ENCODE results near the gene DNAH2. TPM values are rescaled to one million over a fixed set of nuclear protein-coding genes. Genes with fewer than 3 reads are reported as not detected.

DNAH2 gene
- total RNA-seq, 2 experiments from 2014 or later, result not detected

DNA sequence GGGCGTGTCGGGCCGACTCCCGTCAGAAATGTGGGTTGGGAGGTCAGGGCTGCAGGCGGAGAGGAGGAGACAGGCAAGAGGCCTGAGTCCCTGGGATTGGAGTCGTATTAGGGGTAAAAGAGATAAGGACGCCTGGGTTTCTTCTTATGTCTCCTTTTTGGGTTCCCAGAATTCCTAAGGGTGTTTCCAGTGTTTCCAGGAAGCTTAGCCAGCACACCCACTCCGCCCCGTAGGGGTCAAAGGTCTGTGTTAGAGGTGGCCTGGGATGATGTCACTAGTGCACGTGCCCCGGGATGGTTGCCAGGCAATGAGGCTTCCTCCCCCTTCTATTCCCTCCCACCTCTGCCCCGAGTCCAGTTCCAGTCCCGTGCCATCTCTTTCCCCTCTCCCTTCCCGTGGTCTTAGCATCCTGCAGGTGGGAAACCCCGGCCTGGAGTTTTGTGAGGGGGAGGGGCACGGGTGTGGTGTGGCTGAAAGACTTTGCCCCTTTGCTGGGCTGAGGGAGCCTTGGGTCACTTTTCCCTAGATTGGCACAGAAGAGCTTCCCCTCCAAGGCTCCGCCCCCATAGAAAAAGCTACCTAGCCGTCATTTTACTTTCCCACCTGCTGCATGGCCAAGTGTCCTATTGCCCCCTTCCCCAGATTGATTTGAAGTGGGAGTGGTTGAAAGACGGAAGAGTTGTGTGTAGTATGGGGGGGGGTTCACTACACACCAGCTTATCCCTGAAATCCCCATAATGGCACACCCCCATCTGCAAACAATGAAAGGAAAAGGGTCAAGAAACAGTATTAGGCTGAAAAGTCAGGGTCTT, 119.3 kb downstream of the DNAH2 start:
- POLR2A ChIA-PET, result no interaction called here
- peak; percentile 54 for DNase-seq
- no peaks in the 10 kb centered on the region for H3K9me3 Mint-ChIP-seq

DNA sequence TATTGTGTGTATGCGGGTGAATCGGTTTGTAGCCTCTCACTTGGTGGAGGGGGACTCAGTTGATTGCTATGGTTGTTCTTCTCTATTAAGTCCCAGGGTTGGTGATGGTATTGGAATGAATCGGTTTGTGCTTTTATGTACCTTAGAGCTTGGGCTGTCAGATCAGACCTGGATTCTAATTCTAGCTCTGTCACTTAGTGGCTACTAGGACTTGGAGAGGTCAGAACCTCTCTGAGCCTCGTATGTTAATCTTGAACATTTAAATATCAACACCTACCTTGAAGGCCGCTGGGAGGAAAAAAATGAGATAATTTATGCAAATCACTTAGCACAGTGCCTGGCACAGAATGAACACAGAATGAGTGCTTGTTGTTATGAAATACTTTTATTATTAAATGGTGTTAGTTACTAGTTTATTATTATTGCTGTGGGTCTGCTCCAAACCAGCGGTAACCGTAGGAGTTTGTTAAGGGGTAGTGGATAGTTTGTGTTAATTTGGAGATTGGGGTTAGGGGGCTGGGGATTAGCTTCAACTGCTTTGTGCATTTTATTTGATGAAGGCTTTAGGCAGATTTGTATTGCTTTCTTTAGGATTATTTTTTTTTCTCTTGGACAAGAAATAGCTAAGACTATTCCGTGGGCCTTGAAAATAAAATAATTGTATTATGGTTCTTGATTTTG, 120.0 kb downstream of the DNAH2 start:
- Mint-ChIP-seq H3K36me3 (ENCODE audit: low read depth) (peaks cover 4% of the 10 kb centered on the region), H3K27ac (peak overlapping the region; percentile 67), H3K9me3 (no peaks in the 10 kb centered on the region), H3K4me3 (peak overlapping the region; percentile 83), H3K27me3 (peaks cover under 1% of the 10 kb centered on the region), H3K4me1 (peaks cover 69% of the 10 kb centered on the region)
- ChIA-PET CTCF (interaction anchor here (1.0 to 2.6 kb wide), 5 partner anchors 13 to 155 kb away, joined by 3 to 7 read pairs (median 3); no protein-coding TSS in a partner anchor), POLR2A (no interaction called here)
- no peak for DNase-seq

More for the DNA sequence above, 119.3 kb downstream of the DNAH2 start:
- H3K27me3 Mint-ChIP-seq, result peaks cover 1% of the 10 kb centered on the region
- H3K27ac Mint-ChIP-seq, result peak overlapping the region; percentile 67
- H3K4me3 Mint-ChIP-seq, result peak overlapping the region; percentile 83
- H3K4me1 Mint-ChIP-seq, result peaks cover 66% of the 10 kb centered on the region
- CTCF ChIA-PET, result interaction anchor here (1.0 to 2.6 kb wide), 7 partner anchors 14 to 155 kb away, joined by 3 to 10 read pairs (median 3); no protein-coding TSS in a partner anchor
- no peaks in the 10 kb centered on the region for H3K36me3 Mint-ChIP-seq (ENCODE audit: low read depth)

DNA sequence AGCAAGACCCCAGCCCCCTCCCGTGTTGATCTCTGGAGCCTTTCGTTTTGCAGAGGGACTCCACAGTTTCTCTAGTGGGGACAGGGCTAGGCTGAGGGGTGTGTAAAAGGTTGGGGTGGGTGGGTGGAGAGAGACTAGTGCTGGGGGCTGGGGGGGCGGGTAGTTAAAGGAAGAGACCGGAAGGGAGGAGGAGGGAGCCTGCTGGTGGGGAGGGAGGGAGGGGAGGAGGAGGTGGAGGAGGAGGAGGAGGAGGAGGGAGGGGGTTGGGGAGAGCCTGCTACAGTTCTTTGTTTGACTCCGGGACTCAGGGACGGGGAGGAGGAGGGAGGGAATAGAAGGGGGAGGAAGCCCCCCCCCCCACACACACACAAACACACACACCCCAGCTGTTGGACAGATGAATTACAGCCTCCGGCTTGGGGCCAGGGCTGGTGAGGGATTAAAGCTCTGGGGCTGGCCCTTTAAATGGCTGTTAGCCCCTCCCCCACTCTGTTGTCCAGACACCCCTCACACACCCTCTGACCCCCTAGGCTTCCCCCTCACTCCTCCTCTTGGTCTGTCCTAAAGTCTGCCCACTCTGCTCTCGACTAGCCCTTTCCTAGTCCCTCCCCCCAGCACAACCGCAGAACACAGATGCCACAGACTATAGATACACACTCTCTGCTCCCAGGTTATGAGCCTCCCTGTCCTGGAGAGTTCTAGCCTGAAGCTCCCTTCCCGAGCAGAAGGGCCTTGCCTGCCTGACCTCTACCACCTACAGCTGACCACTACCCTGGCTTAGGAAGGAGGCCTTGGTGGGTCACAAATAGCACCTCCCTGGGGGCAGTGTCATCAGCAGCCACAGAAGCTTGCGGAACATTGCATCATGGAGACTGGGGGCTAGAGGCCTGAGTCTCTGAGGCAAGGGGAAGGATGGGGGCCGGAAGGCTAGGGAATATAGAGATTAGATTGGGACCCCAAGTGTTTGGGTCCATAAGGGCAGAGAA, 120.8 kb downstream of the DNAH2 start:
- H3K36me3 Mint-ChIP-seq (ENCODE audit: low read depth), result peaks cover 4% of the 10 kb centered on the region
- DNase-seq, result no peak
- ChIA-PET POLR2A (interaction anchor here (0.9 kb wide), 1 partner anchor 335 kb away, joined by 3 read pairs; no protein-coding TSS in a partner anchor), CTCF (interaction anchor here (0.9 to 2.6 kb wide), 4 partner anchors 13 to 151 kb away, joined by 3 to 7 read pairs (median 4); no protein-coding TSS in a partner anchor)
- peak overlapping the region; percentile 83 for H3K4me3 Mint-ChIP-seq
- H3K9me3 Mint-ChIP-seq, result no peaks in the 10 kb centered on the region
- no peaks in the 10 kb centered on the region for H3K27me3 Mint-ChIP-seq
- peak overlapping the region; percentile 70 for H3K27ac Mint-ChIP-seq
- peaks cover 68% of the 10 kb centered on the region for H3K4me1 Mint-ChIP-seq

DNA sequence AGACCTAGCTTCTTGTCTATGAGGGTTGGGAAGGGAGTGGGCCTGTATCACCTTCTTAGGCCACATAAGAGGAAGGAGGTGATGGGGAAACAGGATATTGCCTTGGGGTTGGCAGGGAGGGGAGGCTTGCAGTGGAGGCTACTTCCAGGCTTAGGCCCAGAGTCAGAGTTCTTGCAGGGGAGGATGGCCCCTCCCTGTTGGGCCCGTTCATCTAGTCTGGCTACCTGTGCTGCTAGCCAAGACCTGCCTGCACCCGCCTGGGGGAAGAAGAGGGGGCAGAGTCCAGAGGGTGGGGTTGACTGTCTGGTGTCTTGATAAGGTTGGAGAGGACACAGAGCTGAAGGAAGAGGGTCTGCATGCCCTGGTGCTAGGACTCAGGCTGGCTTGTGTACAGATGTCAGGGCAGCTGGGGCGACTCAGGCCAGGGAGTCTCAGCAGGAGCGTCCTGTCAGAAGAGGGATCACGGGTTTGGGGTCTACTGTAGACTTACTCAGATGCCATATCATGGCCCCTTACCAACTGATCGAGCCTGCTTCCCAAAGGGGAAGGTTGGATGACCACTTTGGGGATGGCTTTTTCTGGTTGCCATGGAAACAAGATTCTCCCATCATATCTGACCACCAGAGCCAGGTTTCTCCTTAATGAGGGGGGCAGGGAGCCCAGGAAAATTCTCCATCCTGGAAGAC, 121.8 kb downstream of the DNAH2 start:
- ChIA-PET CTCF (interaction anchor here (0.9 to 2.6 kb wide), 2 partner anchors 12 to 18 kb away, joined by 3 to 7 read pairs; no protein-coding TSS in a partner anchor), POLR2A (interaction anchor here (0.9 kb wide), 1 partner anchor 334 kb away, joined by 3 read pairs; no protein-coding TSS in a partner anchor)
- Mint-ChIP-seq H3K27ac (peak overlapping the region; percentile 70), H3K36me3 (ENCODE audit: low read depth) (peaks cover 4% of the 10 kb centered on the region), H3K27me3 (no peaks in the 10 kb centered on the region), H3K4me3 (no peak overlapping the region), H3K9me3 (no peaks in the 10 kb centered on the region), H3K4me1 (peaks cover 62% of the 10 kb centered on the region)
- no peak for DNase-seq

DNA sequence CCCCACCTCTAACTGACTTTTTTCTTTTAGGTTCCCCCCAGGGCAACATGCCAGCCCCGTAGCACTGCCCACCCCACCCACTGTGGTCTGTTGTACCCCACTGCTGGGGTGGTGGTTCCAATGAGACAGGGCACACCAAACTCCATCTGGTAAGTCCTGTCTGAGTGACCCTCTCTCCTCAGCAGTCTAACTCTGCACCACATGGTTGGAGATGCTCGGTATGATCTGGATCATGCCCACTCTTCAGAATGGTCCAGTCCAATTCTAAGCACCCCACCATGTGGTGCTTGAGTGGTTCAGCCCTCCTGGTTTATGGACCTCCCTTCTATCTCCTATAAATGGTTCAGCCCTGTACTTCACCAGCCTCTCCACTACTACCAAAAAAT, 122.3 kb downstream of the DNAH2 start:
- H3K4me1 Mint-ChIP-seq, result peaks cover 62% of the 10 kb centered on the region
- DNase-seq, result no peak
- ChIA-PET CTCF (interaction anchor here (0.7 to 3.4 kb wide), 3 partner anchors 11 to 152 kb away, joined by 3 to 12 read pairs (median 5); no protein-coding TSS in a partner anchor), POLR2A (no interaction called here)
- no peak overlapping the region for H3K4me3 Mint-ChIP-seq
- H3K27ac Mint-ChIP-seq, result no peak overlapping the region
- no peaks in the 10 kb centered on the region for H3K27me3 Mint-ChIP-seq
- peaks cover 4% of the 10 kb centered on the region for H3K36me3 Mint-ChIP-seq (ENCODE audit: low read depth)
- no peaks in the 10 kb centered on the region for H3K9me3 Mint-ChIP-seq

DNA sequence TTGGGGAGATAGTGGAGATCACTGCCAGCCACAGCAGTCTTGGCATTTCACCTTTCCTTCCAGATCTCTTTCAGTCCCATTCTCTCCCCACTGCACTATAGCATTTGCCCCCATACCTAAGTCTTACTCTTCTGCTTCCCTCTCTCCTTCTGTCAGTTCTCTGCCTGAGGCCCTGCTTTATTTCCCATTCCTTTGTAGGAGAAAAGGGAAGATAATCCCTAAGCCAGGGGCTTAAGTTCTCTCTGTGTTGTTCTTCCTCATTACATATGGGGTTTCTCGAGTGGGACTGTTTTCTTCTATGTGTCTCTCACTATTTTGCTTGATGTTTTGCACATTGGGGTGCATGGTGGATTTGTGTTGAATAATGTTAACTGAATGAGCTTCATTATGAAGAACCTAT, 122.9 kb downstream of the DNAH2 start:
- H3K4me1 Mint-ChIP-seq, result peaks cover 63% of the 10 kb centered on the region
- POLR2A ChIA-PET, result no interaction called here
- peaks cover 4% of the 10 kb centered on the region for H3K36me3 Mint-ChIP-seq (ENCODE audit: low read depth)
- CTCF ChIA-PET, result interaction anchor here (0.6 to 3.4 kb wide), 7 partner anchors 11 to 469 kb away, joined by 3 to 12 read pairs (median 4); partner anchors contain the start of gene NAA38
- H3K27ac Mint-ChIP-seq, result no peak overlapping the region
- no peaks in the 10 kb centered on the region for H3K27me3 Mint-ChIP-seq
- peak overlapping the region; percentile 76 for H3K4me3 Mint-ChIP-seq
- no peak for DNase-seq
- H3K9me3 Mint-ChIP-seq, result no peaks in the 10 kb centered on the region

DNA sequence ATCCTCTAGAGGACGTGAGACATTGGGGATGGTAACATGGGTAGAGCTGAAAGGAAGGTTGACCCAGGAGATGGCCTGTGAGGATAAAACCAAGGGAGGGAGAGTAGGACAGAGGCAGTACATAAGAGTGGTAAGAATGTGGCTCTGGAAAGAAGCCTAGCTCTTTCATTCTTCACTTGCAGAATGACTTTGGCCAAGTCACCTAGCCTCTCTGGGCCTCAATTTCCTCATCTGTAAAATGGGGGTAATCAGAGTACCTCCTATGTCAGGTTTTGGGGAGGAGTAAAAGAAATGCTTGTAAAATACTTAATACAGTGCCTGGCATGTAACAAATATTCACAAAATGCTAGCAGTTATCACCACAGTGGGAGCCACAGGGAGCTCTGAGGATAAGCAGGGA, 123.3 kb downstream of the DNAH2 start:
- peak overlapping the region; percentile 76 for H3K4me3 Mint-ChIP-seq
- CTCF ChIA-PET, result interaction anchor here (0.6 to 3.4 kb wide), 8 partner anchors 10 to 469 kb away, joined by 3 to 12 read pairs (median 4); partner anchors contain the start of gene NAA38
- no peak for DNase-seq
- peaks cover 65% of the 10 kb centered on the region for H3K4me1 Mint-ChIP-seq
- POLR2A ChIA-PET, result no interaction called here
- H3K27ac Mint-ChIP-seq, result no peak overlapping the region
- H3K27me3 Mint-ChIP-seq, result no peaks in the 10 kb centered on the region
- H3K9me3 Mint-ChIP-seq, result no peaks in the 10 kb centered on the region
- peaks cover 4% of the 10 kb centered on the region for H3K36me3 Mint-ChIP-seq (ENCODE audit: low read depth)

DNA sequence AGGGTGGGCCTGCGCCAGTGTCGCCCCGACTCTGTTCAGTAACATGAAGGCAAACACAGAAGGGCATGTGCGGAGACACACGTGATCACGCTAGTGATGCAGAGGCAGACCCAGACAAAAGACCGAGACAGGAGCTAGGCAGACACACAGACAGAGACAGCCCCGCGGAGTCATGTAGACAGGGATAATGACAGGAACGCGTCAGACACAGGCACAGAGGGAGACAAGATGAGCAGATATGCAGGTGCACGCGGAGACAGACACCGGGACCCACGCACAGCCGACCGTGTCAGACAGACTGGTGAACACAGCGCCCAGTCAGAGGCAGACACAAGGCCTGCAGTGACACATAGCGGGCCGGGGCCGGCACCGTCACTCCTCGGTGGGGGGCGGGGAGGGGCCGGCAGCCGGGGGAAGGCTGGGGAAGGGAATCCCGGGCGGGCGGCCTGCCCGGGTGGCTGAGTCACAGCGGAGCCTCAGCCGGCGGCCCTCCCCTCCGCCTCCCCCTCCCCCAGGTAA, 123.9 kb downstream of the DNAH2 start:
- H3K36me3 Mint-ChIP-seq (ENCODE audit: low read depth), result peaks cover 4% of the 10 kb centered on the region
- no peaks in the 10 kb centered on the region for H3K9me3 Mint-ChIP-seq
- ChIA-PET CTCF (interaction anchor here (0.6 to 3.4 kb wide), 4 partner anchors 10 to 74 kb away, joined by 3 to 12 read pairs (median 4); partner anchors contain the start of gene NAA38), POLR2A (no interaction called here)
- no peaks in the 10 kb centered on the region for H3K27me3 Mint-ChIP-seq
- H3K4me1 Mint-ChIP-seq, result peaks cover 60% of the 10 kb centered on the region
- peak overlapping the region; percentile 98 for H3K4me3 Mint-ChIP-seq
- DNase-seq, result peak; percentile 68
- H3K27ac Mint-ChIP-seq, result peak overlapping the region; percentile 84

DNA sequence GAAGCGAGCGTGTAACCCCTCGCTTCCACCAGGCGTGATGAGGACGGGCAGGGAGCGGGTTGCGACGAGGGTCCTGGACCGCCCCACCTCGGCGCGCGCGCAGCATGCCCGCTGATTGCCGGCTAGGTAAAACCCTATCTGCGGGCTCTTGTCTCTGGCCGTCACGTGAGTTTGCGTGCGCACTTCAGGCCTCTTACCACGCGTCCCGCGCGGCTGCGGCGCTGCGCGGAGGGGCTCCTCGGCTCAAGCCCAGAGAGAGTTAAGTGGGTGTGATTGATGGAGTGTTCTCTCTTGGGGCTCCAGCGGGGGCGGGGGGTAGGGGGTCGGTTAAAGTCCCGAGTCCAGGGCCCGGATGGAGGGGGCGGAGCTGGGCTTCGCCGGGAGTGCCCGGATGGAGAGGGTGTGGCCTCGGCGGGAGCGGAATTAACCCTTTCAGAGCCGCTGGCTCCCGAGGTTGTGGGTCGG, 124.4 kb downstream of the DNAH2 start:
- peaks cover 56% of the 10 kb centered on the region for H3K4me1 Mint-ChIP-seq
- no peaks in the 10 kb centered on the region for H3K27me3 Mint-ChIP-seq
- CTCF ChIA-PET, result interaction anchor here (3.4 kb wide), 1 partner anchor 9 kb away, joined by 12 read pairs; no protein-coding TSS in a partner anchor
- no peaks in the 10 kb centered on the region for H3K9me3 Mint-ChIP-seq
- peak overlapping the region; percentile 98 for H3K4me3 Mint-ChIP-seq
- H3K36me3 Mint-ChIP-seq (ENCODE audit: low read depth), result peaks cover 4% of the 10 kb centered on the region
- POLR2A ChIA-PET, result no interaction called here
- DNase-seq, result peak; percentile 85
- H3K27ac Mint-ChIP-seq, result peak overlapping the region; percentile 97

DNA sequence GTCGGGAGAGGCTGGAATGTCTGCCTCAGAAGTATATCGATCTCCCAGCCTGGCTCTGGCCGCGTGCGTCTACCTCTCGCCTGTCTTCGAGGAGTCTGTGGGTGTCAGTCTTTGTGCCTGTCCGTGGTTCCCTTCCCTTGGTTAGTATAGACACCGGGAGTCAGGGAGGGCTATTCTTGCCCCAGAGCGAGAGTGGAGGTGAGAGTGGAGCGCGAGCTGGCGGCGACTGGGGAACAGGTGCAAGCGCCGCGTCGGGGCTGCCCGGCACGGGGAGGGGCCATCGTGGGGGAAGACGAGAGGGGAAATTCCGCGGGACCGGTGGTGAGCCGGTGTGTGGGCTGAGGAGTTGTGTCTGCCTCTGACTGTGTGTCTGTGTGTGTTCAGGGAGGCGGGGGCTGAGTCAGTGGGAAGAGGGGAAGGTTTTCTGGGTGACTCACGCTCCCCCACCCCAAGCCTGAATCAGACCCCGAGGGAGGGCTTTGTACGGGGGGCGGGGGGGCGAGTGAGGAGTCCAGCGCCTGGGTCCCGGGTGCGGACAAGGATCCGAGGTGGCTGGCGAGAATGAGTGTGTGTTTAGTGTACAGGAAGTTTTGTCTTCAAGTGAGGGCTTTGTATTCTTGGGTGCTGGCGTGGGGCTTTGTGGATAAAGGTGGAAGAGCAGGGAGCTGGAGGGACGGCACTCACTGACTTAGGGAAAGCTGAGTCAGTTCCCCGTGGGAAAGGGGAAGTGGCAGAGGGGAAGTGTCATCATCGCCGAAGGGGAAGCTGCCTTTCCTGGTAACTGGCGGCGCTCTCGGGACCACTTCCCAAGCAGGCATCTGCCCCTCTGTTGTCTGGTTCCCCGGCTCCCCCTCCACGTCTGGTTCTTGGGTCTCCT, 125.1 kb downstream of the DNAH2 start:
- no peaks in the 10 kb centered on the region for H3K27me3 Mint-ChIP-seq
- H3K9me3 Mint-ChIP-seq, result no peaks in the 10 kb centered on the region
- POLR2A ChIA-PET, result no interaction called here
- H3K4me1 Mint-ChIP-seq, result peaks cover 50% of the 10 kb centered on the region
- DNase-seq, result peak; percentile 84
- peak overlapping the region; percentile 98 for H3K4me3 Mint-ChIP-seq
- H3K27ac Mint-ChIP-seq, result peak overlapping the region; percentile 97
- CTCF ChIA-PET, result interaction anchor here (1.3 to 3.4 kb wide), 3 partner anchors 8 to 9 kb away, joined by 3 to 12 read pairs (median 6); partner anchors contain the start of gene KDM6B
- peaks cover 4% of the 10 kb centered on the region for H3K36me3 Mint-ChIP-seq (ENCODE audit: low read depth)
